HG02798 (cell line): Measurements from ENCODE around the gene ADPRH.
"Not testable (repeated sequence)": the region's sequence is repeated elsewhere in the genome, so short reads cannot be mapped to it uniquely, and the experiment has no call there.

Experiments used
- ATAC-seq: cut with Tn5 transposase; IDR thresholded peaks from one replicate; pipeline ENCODE4 v1.9.1; 2021; ENCODE audit warnings: mild to moderate bottlenecking; ENCODE audit not compliant: unreplicated experiment, poor library complexity

The ADPRH gene

DNA sequence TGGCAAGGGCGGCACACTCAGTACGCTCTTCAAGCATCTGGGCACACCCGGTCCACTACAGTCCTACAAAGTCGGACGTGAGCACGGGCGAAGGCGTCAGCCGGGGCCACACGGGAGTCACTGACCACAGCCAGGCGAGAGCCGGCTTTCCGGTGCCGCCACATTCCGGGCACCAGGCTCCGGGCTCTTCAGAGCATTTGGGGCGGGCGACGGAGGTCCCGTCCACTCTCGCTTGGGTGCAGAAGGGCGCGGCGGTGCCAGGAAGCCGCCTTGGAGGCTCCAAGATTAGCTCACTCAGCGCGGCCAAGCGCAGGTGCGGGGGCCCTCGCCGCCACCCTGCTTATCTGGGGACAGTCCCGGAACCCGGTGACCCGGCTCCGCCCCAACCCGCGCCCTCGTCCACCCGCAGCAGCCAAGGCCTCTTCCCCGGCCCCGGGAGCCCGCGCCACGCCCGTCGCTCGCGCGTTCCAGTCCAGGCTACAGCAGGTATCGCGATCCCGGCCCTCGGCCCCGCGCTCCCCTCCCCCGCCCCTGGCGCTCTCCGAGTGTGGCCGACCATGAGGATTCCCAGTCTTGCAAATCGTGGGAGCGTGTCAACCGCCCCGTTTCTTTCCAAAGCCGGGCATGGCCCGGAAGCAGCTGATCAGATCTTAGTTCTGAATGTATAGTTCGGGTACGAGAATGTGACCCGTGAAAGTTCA lies at the start of gene ADPRH:
ADPRH (plus strand) TSS at position 127 of the 701 bp plus-strand sequence. CDS start 2,678 bp downstream, outside the sequence.
- ATAC-seq, result peak; percentile 71

DNA sequence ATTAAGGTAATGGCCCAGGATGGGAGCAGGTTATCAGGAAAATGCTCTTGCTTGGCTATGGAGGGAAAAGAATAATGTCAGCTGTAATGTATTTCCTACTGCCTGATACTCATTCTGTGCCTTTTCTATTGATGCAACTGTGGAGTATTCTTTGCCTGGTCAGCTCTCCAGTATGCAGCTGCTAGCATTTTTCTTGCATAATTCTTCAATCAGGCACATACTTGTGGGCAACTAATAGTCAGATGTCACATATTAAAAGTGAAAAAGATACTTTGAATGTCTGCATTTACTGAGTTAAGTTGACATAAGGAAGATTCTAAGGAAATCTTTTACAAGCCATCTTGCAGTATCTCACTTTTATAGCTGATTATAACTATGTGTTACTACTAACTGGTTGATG lies 49.4 kb upstream of the ADPRH start:
- ATAC-seq, result no peak

DNA sequence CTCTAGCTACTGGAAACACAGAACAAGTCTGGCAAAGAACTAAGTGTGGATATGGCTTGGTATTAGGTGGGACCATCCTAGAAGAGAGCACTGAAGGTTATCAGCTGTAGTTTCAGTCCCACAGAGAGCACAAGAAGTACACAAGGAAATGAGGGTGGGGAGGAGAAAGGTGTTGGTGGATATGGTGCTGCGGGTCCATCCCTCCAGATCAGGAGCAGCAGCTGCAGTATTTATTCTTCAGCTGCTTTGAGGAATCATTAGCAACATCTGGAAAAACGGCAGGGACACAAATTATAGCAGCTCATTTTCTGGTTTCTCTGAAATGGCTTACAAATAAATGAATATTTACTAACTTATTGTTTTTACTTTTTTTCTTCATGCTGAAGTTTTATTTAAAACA lies 48.8 kb upstream of the ADPRH start:
- no peak for ATAC-seq

DNA sequence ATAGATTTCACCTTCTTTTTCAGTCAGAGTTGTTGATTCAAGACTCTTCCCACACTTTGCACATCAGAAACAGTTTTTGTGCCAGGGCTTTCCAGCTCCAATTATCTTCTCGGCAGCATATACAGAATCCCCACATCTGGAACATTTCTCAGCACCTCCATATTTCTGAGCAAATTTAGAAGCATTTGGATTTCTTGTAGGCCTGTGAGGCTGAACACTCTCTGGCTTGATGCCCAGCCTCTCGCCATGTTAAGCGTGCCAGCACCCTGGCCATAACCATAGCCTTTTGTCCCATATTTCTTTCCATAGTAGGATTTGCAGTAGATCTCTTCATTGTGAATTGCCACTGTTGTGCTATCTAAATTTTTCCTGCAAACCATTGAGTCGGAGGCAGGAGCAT lies 48.1 kb upstream of the ADPRH start:
- no peak for ATAC-seq

DNA sequence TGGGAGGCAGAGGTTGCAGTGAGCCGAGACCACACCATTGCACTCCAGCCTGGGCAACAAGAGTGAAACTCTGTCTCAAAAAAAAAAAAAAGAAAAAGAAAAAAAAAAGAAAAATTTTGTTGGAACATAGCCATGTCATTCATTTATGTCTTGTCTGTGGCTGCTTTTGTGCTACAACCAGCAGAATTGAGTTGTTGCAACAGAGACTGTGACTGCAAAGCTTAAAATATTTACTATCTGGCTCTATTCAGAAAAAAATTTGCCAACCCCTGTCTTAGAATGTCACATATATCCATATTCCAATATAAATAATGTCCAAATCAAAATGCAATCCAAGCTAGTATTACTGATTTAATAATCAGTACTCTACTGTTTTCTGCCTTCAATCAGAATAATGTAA lies 45.0 kb upstream of the ADPRH start:
- ATAC-seq, result no peak

DNA sequence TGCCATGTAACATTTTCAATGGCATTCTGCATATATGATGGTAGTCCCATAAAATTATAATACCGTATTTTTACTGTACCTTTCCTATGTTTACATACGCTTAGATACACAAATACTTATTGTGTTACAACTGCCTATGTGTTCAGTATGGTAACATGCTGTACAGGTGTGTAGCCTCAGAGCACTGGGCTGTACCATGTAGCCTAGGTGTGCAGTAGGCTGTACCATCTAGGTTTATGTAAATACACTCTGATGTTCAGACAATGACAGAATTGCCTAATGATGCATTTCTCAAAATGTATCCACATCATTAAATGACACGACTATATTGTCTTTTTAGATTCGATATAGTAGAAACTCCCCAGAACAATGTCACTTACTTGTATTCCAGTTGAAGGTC lies 42.5 kb upstream of the ADPRH start:
- no peak for ATAC-seq

DNA sequence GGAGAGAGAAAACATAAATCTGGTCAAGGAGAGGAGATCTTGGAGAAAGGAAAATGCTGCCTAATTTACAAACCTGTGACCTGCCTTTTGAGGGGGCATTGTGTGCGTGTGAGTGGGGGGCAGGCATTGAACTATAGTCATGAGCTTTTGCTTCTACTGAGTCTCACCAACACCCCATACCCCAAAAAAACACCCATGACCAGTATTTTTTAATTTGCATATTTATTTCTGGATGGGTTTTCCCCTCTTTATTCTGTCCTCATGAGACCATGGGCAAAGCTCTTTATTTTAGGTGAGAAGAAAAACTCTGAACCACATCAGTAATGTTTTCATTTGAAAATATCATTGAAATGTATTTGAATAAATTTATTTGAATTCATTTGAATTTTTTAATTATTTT lies 40.5 kb upstream of the ADPRH start:
- no peak for ATAC-seq

DNA sequence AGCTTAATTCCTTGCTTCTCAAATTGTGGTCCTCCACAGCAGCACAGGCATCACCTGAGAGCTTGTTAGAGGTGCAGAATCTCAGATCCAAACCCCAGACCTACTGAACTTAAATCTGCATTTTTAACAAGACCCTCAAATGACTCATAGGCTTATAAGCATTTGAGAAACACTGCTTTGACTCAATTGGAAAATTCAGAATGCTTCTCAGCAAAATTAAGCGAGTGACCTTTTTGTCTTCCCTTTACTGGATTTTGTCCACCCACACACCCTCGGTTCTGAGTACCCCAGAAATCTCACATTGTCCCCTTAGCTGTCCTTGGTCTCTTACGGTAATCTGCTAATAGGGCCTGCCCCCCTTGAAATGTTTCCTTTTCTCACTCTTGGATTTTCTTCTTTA lies 37.7 kb upstream of the ADPRH start:
- no peak for ATAC-seq

DNA sequence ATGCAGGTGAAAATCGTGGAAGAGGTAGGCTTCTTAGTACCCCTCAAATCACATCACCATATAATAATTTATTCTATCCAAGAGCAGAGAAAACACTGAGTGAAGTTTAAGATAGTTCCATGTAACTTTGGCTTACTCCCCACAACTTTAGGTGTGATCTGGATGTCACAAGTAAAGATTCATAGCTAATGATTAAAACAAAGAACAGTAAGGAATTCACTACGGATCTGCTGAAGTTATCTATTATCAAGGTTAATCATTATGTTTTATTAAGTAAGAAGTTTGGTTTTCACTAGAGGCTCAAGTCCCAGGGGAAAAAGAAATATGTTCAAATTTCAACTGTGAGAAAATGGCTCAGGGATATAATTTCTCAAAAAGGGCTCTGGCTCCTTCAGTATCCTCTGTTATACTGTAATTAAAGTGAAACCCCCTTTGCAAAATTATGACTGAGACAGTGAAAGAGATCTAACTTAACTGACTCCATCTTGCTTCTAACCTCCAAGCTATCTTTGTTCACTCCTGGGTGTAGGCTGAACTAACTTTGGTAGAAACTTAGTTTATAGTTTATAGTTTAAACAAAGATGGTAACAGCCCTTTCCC lies 37.0 kb upstream of the ADPRH start:
- no peak for ATAC-seq

DNA sequence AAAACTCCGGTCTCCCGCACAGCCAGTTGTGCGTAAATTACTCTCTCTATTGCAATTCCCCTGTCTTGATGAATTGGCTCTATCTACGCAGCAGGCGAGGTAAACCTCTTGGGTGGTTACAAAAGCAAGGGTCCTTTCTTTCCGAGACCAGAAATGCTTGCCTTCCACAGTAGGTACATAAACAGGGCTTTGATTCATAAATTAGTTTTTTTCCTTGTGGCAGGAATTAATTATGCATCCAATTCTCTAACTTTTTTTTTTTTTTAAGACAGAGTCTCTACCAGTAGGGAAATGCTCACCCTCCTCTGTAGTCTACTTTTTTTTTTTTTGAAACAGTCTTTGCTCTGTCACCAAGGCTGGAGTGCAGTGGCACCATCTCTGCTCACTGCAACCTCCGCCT lies 36.1 kb upstream of the ADPRH start:
- no peak for ATAC-seq

DNA sequence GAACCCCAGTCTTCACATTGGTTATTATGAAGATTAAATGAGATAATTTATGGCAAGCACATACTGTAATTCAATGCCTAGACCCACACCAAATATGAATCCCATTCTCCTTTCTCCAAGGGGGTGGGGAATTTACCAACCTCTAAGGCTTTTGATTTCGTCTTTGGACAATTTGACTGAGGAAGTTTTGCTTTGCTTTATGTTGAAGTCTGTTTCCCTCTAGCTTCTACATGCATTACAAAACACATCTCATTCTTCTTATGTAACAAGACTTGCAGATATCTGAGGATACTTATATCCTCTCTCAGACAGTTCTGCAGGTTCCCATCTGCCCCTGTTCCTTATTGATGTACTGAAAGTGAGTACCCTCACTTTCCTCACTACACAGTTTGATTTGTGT lies 32.1 kb upstream of the ADPRH start:
- no peak for ATAC-seq

DNA sequence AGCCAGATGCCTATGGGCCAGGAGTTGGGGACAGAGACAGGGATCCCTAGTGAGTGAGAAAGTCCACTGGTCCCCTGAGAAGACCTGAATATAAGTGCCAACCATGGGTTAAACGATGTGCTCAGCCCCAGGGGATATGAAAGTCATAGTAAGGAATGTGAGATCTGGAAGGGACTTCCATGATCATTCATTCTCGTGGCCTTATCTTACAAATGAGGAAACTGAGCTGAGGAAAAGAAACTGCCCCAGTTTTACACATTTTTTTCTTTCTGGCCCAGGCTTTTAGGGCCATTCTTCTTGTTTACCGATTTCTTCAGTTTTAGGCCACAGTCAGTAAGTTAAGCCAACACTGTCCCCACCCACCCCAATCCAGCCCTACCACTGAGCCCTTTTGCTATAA lies 31.0 kb upstream of the ADPRH start:
- ATAC-seq, result no peak

DNA sequence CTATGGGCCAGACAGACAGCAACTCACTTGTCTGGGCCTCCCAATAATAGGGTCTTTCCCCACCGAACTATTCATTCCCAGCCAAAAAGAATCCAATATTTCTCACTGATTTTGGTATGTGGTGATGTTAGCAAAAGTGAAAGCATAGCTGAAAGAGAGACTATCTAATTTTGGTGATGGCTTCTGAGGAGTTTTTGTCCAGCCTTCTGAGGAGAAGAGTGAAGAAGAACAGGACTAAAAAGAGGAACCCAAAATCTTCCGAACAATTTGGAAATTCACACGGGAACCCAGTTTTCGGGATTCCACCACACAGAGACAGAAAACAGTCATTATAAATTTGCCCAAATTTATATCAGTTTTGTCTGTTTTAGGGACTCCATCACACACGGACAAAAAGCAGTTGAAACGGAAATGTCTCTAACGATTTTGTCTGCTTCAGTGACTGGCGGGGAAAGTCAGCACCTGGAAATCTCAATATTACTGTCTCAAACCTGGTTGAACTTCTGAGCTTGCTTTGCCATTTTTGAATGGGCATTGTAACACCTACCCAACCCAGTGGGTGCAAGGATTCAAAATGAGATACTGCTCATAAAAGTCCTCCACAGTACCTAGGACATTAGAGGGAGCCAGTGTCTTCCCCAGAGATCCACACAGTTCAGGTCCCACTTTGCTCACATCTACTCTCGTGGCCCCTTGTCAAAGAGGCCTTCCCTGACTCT lies 28.9 kb upstream of the ADPRH start:
- ATAC-seq, result peak; percentile 32

DNA sequence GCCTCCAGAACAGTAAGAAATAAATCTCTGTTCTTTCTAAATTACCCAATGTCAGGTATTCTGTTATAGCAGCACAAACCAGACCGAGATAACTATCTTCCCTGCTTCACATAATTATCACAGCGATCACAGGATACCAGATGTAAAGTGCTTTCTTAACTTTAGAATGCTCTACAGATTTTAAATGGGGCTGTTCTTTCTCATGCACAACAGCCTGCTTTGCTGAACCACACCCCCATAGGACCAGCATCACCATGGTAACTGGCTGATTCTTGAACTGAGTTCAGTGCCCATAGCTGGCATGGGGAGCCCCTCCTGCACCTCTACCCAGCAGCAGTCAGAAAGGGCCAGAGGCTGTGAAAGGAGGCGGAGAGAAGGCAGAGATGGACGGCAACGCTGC lies 27.7 kb upstream of the ADPRH start:
- ATAC-seq, result no peak

DNA sequence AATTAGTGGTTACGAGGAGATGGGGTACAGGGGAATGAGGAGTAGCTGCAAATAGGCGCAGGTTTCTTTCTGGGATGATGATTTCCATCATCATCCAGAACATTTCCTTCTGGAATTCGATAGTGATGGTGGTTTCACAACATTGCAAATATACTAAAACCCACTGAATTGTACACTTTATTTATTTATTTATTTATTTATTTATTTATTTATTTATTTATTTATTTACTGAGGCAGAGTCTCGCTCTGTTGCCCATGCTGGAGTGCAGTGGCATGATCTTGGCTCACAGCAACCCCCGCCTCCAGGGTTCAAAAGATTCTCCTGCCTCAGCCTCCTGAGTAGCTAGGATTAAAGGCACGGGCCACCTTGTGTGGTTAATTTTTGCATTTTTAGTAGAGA lies 26.4 kb upstream of the ADPRH start:
- ATAC-seq, result not testable (repeated sequence)

DNA sequence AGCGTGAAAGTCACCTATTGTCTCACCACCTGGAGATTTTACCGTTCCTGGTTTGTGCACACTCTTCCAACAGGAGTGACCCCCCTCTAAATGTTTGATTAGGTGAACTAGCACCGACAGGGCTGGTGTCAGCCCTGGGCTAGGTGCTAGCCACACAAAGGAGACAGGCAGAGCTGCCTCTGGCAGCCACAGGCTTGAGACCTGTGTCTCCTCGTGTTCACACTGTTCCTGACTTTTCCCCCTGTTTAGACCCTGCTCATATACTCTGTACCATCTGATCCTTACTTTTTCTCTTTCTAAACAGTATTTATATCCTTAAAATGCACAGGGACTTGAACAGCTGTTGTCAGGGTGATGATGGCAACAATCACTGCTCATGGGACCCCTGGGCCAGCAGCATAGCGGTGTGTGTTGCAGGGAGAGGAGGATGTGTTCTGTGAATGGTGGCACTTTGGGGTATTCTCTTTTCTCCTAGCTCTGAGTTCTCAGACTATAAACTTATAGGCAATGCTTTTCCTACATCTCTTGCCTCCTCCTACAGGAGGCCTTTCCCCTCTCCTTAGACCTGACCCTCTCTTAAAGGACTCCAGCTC lies 25.4 kb upstream of the ADPRH start:
- ATAC-seq, result no peak

DNA sequence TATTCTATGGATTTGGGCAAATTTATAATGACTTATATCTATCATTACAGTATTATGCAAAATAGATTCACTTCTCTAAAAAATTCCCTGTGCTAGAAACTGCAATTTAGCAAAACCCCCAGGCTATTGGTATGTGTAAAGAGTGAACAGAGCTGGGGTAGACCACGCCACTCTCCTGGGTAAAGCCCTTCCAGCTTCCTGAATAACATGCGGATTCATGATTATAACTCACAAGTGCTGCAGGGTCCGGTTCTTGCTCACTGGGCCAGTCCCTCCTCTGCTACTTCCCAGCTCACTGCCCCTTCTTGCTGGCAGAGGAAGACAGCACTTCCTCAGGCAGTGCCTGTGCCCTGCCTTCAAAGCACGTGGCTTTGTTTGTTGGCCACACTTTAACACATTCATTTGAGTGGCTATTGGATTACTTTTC lies 24.0 kb upstream of the ADPRH start:
- no peak for ATAC-seq

DNA sequence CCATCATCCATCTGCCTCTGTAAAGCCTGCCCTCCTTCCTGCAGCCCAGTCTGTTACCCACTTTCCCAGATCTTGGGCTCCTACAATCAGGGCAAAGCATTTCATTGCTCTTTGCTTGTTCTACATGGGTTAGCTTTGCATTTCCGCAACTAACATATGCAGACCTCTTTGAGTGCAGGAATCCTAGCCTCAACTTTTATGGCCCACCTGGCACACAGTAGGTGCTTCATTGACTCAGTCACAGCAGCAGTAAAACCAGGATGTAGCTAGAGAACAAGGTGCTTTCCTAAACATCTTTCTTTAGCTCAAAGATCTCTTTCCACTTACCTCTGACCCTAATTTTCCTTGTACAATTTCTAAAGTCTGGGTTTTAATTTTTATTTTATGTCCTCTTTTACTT lies 23.4 kb upstream of the ADPRH start:
- no peak for ATAC-seq

DNA sequence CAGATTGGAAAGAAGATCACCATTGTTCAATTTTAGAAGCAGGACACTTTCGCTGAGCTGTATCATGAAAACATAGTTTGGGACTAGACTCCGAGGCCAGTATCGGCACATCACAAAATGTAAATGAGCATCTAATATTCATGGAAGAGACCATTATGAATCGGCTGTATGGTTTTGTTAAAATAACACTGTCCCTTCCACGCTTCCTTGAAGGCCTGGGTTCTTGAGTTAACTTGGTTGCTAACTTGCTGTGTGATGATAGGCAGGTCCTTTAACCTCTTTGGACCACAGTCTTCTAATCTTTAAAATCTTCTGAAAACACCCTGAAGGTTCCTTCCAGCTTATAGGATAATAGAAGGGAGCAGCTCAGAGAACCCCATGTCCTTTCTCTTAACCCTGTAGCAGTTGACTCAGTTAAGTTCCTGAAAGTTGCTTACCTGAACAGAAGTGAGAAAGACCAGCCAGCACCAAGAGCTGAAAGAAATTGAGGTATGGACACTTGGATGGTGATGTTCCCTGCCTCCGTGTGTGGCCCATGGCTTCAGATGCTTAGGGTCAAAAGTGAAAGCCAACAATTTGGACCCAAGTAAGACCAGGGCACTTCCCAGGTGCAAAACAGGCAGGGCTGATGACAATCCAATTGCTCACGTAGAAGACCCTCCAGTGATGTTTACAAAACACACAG lies 22.0 kb upstream of the ADPRH start:
- ATAC-seq, result no peak

DNA sequence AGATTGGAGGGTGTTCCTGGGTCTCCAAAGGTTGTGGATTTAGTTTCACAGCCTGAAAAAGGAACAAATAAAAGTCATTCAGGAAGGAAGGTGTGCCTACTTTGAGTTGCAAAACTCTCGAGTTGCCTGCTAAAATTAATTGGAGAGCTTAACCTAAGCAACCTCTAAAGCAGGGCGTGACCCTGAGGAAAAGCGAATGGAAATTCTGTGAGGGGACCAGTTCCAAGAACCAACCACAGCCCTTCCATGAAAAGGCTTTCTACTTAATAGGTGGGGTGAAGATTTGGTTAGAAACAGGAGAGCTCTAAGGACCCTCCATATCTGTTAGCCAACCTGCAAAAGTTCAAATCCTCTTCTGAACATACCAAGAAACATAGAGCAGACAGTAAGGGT lies 21.4 kb upstream of the ADPRH start:
- ATAC-seq, result no peak
